Mesangial cell (primary cell): ENCODE data around the gene ADK. TPM values are rescaled to one million over a fixed set of nuclear protein-coding genes. Genes with fewer than 3 reads are reported as not detected.

Experiments
- total RNA-seq: library from RNA; depleted of rRNA; stranded (reverse); fragments of >200 nt; gene quantifications from 2 replicates; pipeline ENCODE4 v1.2.3, GENCODE V29; 2015

Gene ADK
- 18.0 and 31.9 TPM in 2 replicates for total RNA-seq

DNA sequence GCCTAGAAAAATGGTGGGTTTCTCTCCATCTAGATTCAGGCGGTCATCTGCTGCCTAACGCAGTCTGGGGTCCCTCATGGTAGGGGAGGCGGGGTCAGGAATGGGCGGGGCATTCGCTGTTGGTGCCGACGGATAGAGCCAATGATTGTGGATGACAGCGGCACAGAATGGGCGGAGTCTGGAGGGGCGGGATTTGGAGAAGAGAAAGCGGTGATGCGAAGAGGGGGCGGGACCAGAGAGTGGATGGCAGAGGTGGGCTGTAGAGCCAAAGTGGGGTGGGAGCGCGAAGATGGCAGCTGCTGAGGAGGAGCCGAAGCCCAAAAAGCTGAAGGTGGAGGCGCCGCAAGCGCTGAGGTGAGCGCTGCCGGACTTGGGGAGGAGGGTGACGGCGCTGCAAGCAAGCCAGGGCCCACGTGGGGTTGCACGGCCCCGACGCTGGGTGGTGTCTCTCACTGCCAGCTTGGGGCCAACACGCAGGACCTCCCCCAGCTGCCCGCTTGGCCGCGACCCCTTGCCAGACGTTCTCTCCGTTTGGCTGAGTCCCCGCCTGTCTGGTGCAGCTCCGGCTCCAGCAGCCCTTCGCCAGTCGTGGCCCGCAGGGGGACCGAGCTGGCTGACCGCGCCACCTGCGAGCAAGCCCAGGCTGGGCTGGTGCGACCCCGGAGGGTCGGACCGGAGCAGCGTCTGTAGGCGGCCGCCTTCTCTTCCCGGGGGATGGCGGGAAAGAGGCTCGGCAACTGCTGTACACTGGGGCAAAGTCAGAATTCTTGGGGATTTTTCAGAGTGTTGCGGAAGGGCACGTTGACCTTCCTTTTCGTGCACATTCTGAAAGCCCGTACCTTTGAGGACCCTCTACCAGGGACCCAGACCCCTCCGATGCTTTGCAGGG is at the start of gene ADK:
ADK (plus strand) TSS at position 232 of the 889 bp plus-strand sequence; CDS start at position 290, 58 bp downstream.

DNA sequence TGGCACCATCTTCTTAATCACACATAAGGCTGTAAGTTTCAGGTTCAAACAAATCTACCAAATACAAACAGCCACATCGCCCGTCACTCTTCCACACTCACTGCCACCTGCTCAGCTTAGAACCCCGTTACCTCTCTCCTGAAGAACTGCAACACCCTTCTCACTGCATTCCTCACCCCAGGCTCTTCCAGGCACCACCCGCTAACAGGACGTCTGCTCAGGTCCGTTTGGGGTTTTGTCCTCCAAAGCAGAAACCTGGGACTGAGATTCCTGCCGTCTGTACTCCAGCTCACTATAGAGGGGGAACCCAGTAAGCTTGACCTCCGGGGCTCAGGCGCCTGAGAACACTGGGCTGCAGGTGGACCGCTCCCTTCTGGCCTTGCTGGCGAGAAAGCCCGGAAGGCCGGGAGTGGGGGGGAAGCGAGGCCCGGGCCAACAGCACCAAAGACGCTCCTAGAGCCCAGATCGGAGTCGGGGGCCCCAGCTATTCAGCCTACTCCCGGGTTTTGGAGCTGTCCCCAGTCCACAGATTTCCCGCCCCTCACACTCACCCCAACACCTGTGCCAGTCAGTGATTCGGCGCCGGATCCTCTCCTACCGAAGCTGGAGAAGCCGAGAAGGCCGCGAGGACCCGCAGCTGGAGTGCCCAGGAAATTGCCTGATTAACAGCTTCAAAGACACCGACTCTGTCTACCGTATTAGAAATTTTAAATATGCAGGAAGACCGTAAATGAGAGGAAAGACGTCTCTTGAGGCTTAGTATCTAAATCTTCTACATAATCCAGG is 624 bp upstream of the ADK start, which contains the start of gene AP3M1:
AP3M1 (minus strand) TSS at position 625 of the 786 bp plus-strand sequence. CDS start 12,449 bp downstream, outside the sequence.

Other genes starting within 250 kb of the ADK start
- gene PLAU, start 240.1 kb upstream of the ADK start, total RNA-seq: 122 and 154 TPM in 2 replicates
- gene VCL, start 153.1 kb upstream of the ADK start, total RNA-seq: 181 and 253 TPM in 2 replicates
- 20.5 and 27.7 TPM in 2 replicates for gene AP3M1, start 393 bp upstream of the ADK start, total RNA-seq